Urinary bladder (tissue), 4 donors: ENCODE results near the gene SMIM28. TPM values are rescaled to one million over a fixed set of nuclear protein-coding genes. Genes with fewer than 3 reads are reported as not detected.

Experiments used
- DNase-seq: peaks from one replicate; pipeline ENCODE4 v3.0.0-alpha.2; 2015; ENCODE audit errors: extremely low spot score
- H3K27ac ChIP-seq: one replicate; pipeline ENCODE4 v1.5.1; 2013; ENCODE audit warnings: low read depth, mild to moderate bottlenecking, moderate library complexity
- H3K36me3 ChIP-seq: one replicate; pipeline ENCODE4 v1.6.1; 2013; ENCODE audit warnings: mild to moderate bottlenecking, moderate library complexity; ENCODE audit not compliant: insufficient read depth
- H3K4me1 ChIP-seq: one replicate; pipeline ENCODE4 v1.6.1; 2013; ENCODE audit warnings: mild to moderate bottlenecking, moderate library complexity; ENCODE audit not compliant: insufficient read depth
- H3K4me3 ChIP-seq: one replicate; pipeline ENCODE4 v1.5.1; 2013; ENCODE audit warnings: low read depth, low read length
- WGBS: extraction: QIAGEN DNeasy Blood & Tissue Kit; methylation state at CpG from one replicate; pipeline ENCODE4 v1.1.7; 2013; 5-methylcytosine and 5-hydroxymethylcytosine counted together
- polyA plus RNA-seq: library from polyadenylated mRNA; stranded (reverse); fragments of 200-250 nt; gene quantifications from one replicate; pipeline ENCODE4 v1.2.3, GENCODE V29; 2013
- total RNA-seq: library from RNA; depleted of rRNA; stranded (reverse); fragments of >200 nt; gene quantifications from one replicate; pipeline ENCODE4 v1.2.3, GENCODE V29; 2014
- donor health status: healthy with polysubstance abuse.
- donor health status: healthy.

The SMIM28 gene
- total and polyA plus RNA-seq, 2 donors: not detected

DNA sequence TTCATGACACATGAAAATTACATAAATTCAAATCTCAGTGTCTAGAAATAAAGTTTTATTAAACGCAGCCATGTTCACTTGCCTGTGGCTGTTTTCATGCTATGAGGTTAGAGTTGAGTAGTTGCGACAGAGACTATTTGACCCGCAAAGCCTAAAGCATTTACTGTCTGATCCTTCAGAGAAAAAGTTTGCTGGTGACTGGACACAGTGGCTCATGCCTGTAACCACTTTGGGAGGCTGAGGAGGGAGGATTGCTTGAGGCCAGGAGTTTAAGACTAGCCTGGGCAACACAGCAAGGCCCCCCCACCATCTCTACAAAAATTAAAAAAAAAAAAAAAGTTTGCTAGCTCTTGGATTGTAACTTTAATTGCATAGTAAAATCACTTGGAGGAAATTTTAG, 9.2 kb downstream of the SMIM28 start:
- no peak overlapping the region for H3K27ac ChIP-seq
- DNase-seq: no peak
- H3K4me3 ChIP-seq: no peak overlapping the region
- 94% methylated on average over 3 of the region's 3 CpGs for WGBS
- no peaks in the 10 kb centered on the region for H3K36me3 ChIP-seq
- H3K4me1 ChIP-seq: no peaks in the 10 kb centered on the region

DNA sequence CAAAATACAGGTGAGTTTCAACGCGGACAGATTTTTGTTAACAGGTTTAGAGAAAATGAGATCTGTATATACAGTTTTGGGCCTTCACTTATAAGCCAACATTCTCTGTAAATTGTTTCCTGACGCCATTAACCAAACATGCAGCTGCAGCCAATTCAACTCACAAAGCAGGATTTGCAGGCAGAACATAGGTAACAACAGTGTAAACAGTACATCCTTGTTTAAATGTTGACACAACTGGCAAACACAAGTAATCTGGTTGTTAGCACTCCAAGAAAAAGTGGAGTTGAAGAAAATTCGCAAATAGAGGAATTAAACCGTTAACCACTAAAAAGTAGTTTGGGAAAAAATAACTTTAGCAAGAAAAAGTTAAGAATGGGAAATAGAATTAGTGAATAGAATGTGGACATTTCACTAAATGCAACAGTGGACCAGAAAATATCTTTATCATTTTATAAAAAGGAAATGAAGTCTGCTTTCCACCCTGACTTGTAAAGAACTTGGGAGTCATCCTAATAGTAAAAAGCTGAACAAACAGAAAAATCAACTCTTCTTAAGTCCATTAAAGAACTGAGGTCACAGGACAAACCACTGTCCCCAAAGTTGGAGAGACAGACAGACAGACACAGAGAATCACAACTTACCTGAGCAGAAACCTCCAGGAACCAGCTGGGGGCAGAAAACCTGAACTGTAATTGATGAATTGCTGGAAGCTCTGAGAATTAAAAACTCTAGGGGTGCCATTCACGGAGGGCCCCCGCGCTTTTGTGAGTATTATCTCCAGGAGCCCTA, 10.1 kb downstream of the SMIM28 start:
- 80% methylated on average over 8 of the region's 8 CpGs for WGBS
- Histone ChIP-seq H3K36me3 (no peaks in the 10 kb centered on the region), H3K4me1 (no peaks in the 10 kb centered on the region), H3K4me3 (no peak overlapping the region), H3K27ac (no peak overlapping the region)
- peak; percentile 33 for DNase-seq

DNA sequence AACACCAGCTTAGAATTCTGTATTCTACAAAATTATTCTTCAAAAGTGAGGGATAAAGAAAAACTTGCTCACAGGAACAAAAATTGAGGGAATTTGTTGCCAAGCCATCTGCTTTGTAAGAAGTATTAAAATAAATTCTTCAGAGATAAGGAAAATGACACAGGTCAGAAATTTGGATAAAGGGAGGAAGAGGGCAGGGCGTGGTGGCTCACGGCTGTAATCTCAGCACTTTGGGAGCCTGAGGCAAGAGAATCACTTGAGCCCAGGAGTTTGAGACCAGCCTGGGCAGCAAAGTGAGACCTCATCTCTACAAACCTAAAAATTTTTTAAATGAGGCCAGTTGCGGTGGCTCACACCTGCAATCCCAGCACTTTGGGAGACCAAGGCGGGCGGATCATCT, 11.8 kb downstream of the SMIM28 start:
- H3K4me1 ChIP-seq: no peaks in the 10 kb centered on the region
- H3K27ac ChIP-seq: no peak overlapping the region
- no peaks in the 10 kb centered on the region for H3K36me3 ChIP-seq
- no peak overlapping the region for H3K4me3 ChIP-seq
- DNase-seq: no peak
- 76% methylated on average over 5 of the region's 5 CpGs for WGBS

DNA sequence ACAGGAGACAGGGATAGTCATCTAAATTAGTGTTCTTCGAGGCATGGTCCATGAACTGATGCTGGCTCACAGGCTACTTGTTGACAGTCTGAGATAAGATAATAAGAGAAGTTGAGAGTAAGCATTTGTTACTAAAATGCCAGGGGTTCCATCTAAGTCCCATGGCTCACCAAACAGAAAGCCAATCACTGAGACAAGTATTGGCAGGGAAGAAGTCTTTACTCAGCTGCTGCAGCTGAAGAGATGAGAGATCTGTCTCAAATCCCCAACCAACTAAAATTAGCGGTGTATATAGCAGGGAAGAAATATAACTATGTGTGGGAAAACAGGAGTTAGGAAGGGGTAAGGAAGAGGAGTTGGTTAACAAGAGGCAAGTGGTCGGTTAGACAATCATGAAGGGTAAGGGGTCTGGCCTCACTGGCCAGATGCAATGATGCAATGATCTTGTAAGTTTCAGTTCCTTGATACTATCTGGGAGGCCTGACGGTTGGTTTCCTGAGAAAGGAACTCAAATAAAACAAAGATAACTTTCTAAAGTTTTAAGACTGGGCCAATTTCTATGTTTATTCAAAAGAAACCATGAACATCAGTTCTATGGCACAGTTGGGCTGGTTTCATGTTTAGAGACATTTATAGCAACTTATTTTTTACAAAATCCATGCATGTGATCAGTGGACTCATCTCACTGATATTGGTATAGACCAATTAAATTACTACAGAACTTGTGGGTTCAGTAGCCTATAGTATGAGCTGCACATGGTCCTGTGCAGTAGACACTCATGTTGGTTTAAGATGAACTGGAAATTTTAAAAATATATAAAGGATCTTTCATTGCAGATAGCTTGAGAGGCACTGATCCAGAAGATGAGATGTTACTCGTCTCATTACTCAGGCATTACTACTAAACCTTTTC, 16.4 kb downstream of the SMIM28 start:
- Histone ChIP-seq H3K36me3 (no peaks in the 10 kb centered on the region), H3K4me1 (no peaks in the 10 kb centered on the region), H3K27ac (no peak overlapping the region), H3K4me3 (no peak overlapping the region)
- no peak for DNase-seq
- WGBS: 58% methylated on average over 5 of the region's 5 CpGs

DNA sequence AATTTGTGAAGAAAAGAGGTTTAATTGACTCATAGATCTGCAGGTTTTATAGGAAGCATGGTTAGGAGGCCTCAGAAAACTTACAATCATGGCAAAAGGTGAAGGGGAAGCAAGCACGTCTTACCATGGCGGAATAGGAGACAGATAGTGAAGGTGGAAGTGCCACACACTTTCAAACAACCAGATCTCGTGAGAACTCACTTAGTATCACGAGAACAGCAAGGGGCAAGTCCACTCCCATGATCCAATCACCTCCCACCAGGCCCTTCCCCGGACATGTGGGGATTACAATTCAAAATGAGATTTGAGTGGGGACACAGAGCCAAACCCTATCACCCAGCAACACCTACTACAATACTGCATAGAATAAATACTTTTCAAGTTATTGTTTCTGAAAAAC, 19.0 kb downstream of the SMIM28 start:
- Histone ChIP-seq H3K4me1 (no peaks in the 10 kb centered on the region), H3K4me3 (no peak overlapping the region), H3K27ac (no peak overlapping the region), H3K36me3 (no peaks in the 10 kb centered on the region)
- DNase-seq: no peak
- 91% methylated on average over 5 of the region's 5 CpGs for WGBS

DNA sequence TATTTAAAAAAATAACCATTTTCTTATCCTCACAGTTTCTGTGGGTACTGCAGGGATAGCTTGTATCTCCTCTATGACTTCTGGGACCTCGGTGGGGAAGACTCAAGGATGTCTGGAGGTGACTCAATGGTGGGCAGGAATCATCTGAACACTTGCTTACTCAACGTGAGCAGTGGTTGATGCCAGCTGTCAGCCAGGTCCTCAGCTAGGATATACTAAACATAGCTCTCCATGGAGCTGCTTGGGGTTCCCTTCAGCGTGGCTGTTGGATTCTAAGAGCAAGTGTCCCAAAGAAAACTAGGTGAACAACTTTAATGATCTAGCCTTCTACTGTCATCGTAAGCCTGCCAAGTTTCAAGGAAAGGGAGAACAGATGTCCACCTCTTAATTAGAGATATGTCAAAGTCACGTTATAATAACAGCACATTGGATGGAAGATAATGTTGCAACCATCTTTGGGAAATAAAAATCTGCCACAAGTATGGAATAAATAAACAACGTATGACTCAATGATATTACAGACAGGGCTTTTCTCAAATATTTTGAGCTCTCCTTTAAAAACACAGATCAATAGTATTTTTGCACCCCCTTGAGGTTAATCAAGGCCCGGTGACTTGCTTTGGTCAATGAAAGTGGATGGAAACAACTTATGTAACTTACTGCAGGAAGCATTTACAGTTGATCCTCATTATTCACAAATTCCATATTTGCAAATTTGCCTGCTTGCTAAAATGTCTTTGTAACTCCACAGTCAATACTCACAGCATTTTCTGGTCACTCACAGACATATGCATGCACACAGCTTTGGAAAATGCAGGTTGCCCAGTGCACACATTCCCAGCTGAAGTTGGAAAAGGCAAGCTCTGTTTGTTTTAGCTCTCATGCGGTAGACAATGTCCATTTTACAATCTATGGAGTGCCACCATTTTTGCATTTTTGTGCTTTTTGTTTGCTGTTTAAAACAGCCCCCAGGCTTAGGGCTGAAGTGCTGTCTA, 19.7 kb downstream of the SMIM28 start:
- Histone ChIP-seq H3K4me3 (no peak overlapping the region), H3K4me1 (no peaks in the 10 kb centered on the region), H3K27ac (no peak overlapping the region), H3K36me3 (no peaks in the 10 kb centered on the region)
- WGBS: 80% methylated on average over 8 of the region's 8 CpGs
- no peak for DNase-seq

DNA sequence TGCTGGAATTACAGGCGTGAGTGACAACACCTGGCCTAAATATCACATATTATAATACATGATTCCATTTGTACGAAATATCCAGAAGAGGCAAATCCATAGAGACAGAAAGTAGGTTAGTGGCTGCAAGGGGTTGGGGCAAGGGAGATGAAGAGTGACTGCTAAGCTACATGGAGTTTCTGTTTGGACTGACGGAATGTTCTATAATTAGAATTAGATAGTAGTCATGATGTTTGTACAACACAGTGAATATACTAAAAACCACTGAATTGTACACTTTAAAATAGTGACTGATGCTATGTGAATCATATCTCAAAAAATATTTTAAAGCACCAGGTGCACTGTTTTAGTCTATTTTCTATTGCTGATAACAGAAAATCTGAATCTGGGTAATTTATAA, 22.6 kb downstream of the SMIM28 start:
- 84% methylated on average over 3 of the region's 3 CpGs for WGBS
- DNase-seq: no peak
- no peak overlapping the region for H3K4me3 ChIP-seq
- no peaks in the 10 kb centered on the region for H3K36me3 ChIP-seq
- no peak overlapping the region for H3K27ac ChIP-seq
- no peaks in the 10 kb centered on the region for H3K4me1 ChIP-seq

DNA sequence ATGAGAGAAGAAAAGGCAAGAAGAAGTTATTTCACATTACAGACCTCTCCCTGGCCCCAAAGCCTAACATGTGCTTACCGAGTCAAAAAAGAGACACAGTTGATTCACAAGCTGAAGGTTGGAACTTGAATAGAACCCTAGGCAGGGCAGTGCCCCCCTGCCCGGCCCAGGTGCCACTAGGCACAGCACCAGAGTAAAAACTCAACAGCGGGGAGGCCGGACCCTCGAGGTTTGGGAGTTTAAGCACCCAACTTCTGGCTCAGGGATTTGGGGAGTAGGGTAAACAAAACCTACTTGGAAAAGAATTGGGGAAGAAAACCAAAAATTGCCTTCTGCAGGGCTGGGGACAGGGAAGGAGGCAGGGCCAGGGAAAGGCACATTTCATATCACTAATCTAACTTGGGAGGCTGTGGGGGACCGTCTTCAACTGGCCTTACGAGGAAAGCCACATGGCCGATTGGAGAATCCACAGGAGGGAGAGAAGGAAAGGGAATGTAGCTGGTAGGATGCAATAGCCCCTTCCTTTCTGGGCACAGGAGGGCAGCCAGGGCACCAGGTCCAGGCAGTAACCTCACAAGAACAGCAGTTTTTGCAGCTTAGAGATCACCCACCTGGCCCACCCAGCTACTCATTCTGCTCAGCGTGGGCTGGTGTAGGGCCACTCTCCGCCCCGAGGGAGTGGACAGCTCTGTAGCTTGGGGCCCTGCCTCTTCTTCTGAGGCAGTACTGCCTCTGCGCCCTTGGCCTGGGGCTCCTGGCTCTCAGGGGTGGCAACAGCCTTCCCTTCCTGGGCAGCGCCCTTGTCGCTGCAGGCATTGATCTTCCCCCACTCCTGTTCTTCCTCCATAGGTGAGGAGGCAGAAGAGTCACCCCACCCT, 24.5 kb downstream of the SMIM28 start:
- no peak for DNase-seq
- 90% methylated on average over 14 of the region's 14 CpGs for WGBS
- Histone ChIP-seq H3K4me3 (no peak overlapping the region), H3K27ac (no peak overlapping the region), H3K36me3 (no peaks in the 10 kb centered on the region), H3K4me1 (no peaks in the 10 kb centered on the region)

DNA sequence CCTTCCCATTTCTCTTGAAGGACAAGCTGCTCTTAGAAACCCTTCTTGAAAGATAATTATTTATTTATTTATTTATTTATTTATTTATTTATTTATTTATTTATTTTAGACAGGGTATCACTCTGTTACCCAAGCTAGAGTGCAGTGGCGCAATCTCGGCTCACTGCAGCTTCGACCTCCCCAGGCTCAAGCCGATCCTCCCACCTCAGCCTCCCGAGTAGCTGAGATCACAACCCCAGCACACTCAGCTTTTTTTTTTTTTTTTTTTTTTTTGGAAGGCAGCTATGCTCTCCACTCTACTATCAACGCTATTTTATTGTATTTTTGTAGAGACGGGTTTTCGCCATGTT, 25.1 kb downstream of the SMIM28 start:
- Histone ChIP-seq H3K4me3 (no peak overlapping the region), H3K27ac (no peak overlapping the region), H3K4me1 (no peaks in the 10 kb centered on the region), H3K36me3 (no peaks in the 10 kb centered on the region)
- DNase-seq: no peak
- WGBS: 91% methylated on average over 8 of the region's 8 CpGs

DNA sequence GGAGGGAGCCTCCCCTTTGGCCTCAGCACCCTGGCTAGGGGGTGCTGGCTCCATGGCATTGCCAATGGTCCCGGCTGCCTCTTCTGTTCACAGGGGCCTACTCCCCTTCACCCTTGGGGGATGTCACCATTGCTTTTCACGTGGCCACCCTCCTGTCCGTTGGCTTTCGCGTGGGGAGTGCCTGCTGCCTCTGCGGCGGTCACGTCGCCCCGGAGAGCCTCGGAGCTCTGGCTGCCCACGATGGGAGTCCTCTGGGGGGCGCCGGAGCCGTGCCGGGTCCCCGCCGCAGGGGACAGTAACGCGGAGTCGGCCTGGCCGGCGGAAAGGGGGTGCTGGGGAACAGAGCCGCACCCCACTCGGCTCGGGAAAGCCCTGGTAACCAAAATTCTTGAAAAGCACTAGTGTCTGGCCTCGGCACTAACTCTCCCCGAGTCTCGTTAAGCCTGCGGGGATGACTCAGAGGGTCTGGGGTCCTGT, 25.7 kb downstream of the SMIM28 start:
- DNase-seq: no peak
- Histone ChIP-seq H3K4me1 (no peaks in the 10 kb centered on the region), H3K36me3 (no peaks in the 10 kb centered on the region), H3K27ac (peak overlapping the region; percentile 96), H3K4me3 (peak overlapping the region; percentile 89)
- WGBS: under 1% methylated on average over 30 of the region's 30 CpGs

DNA sequence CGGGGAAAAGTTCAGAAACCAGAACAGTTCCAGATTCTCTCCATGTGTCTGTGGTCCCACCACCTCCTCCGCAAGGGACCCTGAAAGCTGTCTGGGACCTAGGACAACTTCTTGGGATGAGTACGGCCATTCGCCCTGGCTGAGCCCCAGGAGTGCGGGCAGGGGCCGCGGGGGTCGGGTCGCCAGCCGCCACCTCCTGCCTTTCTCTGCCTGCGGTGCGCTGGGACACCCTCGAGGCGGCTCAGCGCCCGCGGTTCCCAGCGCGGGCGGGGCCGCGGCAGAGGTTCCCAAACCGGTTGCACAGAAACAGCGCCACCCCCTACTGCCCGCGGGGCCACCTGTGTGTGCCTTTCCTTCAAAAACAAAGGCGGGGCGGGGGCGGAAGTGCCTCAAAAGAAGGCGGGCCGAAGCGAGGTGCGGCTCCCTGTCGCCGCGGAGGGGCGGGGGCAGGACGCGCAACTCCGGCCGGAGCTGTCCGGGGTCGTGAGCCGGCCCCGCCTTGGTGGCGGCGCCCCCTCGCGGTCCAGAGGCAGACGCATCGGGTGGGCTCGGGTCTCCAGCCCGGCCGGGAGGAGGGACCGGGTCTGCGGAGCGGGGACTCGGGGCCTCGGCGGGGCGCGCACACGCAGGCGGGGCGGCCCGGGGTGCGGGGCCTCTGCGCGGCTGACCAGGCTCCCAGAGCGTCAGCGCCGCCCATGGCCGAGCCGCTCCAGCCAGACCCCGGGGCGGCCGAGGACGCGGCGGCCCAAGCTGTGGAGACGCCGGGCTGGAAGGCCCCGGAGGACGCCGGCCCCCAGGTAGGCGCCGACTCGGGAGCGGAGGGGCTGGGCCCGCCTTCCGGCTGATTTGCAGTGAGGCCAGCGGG, 26.3 kb downstream of the SMIM28 start, which contains the start of gene HEBP2:
Gene HEBP2 (plus strand): TSS at position 423 of the 865 bp plus-strand sequence. CDS start 273 bp downstream, at position 696.
- no peaks in the 10 kb centered on the region for H3K4me1 ChIP-seq
- WGBS: under 1% methylated on average over 92 of the region's 92 CpGs
- peak within 1 kb of the TSS; percentile 89 for H3K4me3 ChIP-seq
- peak; percentile 83 for DNase-seq
- H3K27ac ChIP-seq: peak within 1 kb of the TSS; percentile 96
- H3K36me3 ChIP-seq: no peaks in the 10 kb centered on the region
